Thoracic aorta (tissue), 2 donors: ENCODE measurements around the gene PBX3. TPM values are rescaled to one million over a fixed set of nuclear protein-coding genes. Genes with fewer than 3 reads are reported as not detected.

Experiments used
- ATAC-seq: fragments of 150-250 bp; one replicate; pipeline ENCODE4 v1.8.0; 2017; ENCODE audit warnings: low read depth; ENCODE audit not compliant: insufficient number of reproducible peaks, low FRiP score
- DNase-seq: peaks from one replicate; pipeline ENCODE4 v3.0.0-alpha.2; 2020; ENCODE audit warnings: low spot score
- H3K27ac ChIP-seq, 2 donors: fragments of 200-600 bp; sonication (generic); 1 replicate in 1 of 2; 2 replicates in 1 of 2; pipeline ENCODE4 v1.5.1; 2016; ENCODE audit warnings: mild to moderate bottlenecking in 2 of 2, moderate library complexity in 2 of 2
- H3K27me3 ChIP-seq: fragments of 200-600 bp; sonication (generic); replicated peaks from 2 replicates; pipeline ENCODE4 v1.6.0; 2016; ENCODE audit warnings: mild to moderate bottlenecking; ENCODE audit not compliant: insufficient read depth
- H3K36me3 ChIP-seq: fragments of 200-600 bp; sonication (generic); one replicate; pipeline ENCODE4 v1.5.1; 2016
- H3K4me1 ChIP-seq, 2 donors: fragments of 200-600 bp; sonication (generic); 1 replicate in 1 of 2; 2 replicates in 1 of 2; pipeline versions ENCODE4 v1.5.1 to v1.6.0; 2016; ENCODE audit warnings: low read depth in 2 of 2, mild to moderate bottlenecking in 1 of 2; ENCODE audit not compliant: control insufficient read depth in 1 of 2
- H3K4me3 ChIP-seq: fragments of 200-600 bp; sonication (generic); 2 replicates; pipeline ENCODE4 v1.5.1; 2016; ENCODE audit warnings: mild to moderate bottlenecking
- H3K9me3 ChIP-seq: fragments of 200-600 bp; sonication (generic); 2 replicates; pipeline ENCODE4 v1.5.1; 2016
- total RNA-seq, 2 donors: library from RNA; depleted of rRNA; stranded (reverse); fragments of >200 nt; gene quantifications; one replicate each; pipeline versions ENCODE4 v1.1.0 to v1.2.3, GENCODE V29; 2016
- TF ChIP-seq, protein P1 (sequence below): fragments of 200-600 bp; sonication (generic); IDR thresholded peaks from one replicate; pipeline ENCODE4 v1.5.1; 2019; ENCODE audit warnings: antibody characterized with exemption

Gene PBX3
- total RNA-seq, 2 donors from 2014 or later = 23.9 to 34.8 TPM

DNA sequence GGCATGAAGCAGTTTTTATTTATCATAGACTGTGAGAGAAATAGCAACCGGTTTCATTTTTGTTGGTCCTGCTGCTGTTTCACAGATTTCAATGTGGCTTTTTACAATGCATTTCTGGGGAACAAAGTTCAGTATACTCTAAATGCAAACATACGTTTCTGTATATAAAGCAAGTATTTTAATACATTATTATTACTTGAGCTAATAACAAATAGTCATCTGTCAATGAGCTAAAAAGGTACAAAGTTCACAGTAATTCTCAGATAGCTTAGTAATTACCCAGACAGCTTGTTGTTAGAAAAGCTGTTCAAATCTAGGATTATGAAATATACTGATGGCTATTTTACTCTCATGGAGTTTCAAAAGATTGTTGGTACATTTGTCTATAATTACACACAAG, 50.8 kb downstream of the PBX3 start:
- Histone ChIP-seq H3K36me3 (no peaks in the 10 kb centered on the region), H3K27ac (no peak overlapping the region), H3K27me3 (no peaks in the 10 kb centered on the region), H3K4me3 (no peak overlapping the region), H3K9me3 (no peaks in the 10 kb centered on the region), H3K4me1 (no peaks in the 10 kb centered on the region)
- no peak for DNase-seq
- TF ChIP-seq, protein P1, sequence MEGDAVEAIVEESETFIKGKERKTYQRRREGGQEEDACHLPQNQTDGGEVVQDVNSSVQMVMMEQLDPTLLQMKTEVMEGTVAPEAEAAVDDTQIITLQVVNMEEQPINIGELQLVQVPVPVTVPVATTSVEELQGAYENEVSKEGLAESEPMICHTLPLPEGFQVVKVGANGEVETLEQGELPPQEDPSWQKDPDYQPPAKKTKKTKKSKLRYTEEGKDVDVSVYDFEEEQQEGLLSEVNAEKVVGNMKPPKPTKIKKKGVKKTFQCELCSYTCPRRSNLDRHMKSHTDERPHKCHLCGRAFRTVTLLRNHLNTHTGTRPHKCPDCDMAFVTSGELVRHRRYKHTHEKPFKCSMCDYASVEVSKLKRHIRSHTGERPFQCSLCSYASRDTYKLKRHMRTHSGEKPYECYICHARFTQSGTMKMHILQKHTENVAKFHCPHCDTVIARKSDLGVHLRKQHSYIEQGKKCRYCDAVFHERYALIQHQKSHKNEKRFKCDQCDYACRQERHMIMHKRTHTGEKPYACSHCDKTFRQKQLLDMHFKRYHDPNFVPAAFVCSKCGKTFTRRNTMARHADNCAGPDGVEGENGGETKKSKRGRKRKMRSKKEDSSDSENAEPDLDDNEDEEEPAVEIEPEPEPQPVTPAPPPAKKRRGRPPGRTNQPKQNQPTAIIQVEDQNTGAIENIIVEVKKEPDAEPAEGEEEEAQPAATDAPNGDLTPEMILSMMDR = no peak
- no peak for ATAC-seq

DNA sequence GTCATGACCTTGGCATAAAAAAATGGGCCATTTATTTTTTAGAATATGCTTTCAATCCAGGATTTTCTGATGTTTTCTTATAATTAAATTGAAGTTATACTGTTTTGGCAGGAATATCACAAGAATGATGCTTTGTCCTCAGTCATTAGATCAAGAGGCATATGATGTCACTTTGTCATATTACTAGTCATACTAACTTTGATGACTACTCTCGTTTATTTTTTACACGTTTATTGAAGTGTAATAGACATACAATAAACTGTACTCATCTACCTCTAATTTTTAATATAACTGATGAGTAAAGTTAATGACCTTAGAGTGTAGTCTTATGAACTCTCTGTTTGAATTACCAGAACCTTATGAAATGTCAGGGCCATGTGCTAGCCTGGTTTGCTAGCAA, 56.4 kb downstream of the PBX3 start:
- peaks cover 0 to 8% of the 10 kb centered on the region in 2 donors for H3K4me1 ChIP-seq
- TF ChIP-seq, protein P1 = no peak

DNA sequence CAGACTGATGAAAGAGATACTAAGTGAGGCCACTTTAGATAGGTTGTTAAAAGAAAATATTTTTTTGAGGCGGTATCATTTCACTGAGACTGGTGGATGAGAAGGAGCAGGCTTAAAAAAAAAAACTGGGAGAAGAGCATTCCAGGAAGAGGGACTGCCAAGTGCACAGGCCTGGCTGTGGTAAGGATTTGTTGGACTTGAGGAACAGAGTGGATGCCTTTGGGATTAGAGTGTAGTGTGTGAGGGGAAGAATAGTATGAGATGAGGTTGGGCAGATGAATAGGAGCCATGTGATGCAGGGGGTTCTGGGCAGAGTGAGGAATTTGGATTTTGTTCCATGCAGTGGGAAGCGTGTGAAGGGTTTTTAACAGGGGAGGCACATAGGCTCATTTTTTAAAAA, 57.9 kb downstream of the PBX3 start:
- Histone ChIP-seq H3K9me3 (no peaks in the 10 kb centered on the region), H3K27me3 (no peaks in the 10 kb centered on the region), H3K36me3 (no peaks in the 10 kb centered on the region), H3K27ac (no peak overlapping the region), H3K4me3 (no peak overlapping the region), H3K4me1 (peaks cover 0 to 8% of the 10 kb centered on the region in 2 donors)
- DNase-seq (no peak), ATAC-seq (no peak)
- TF ChIP-seq, protein P1 = no peak

More for the DNA sequence above, 56.4 kb downstream of the PBX3 start:
- Histone ChIP-seq H3K4me3 (no peak overlapping the region), H3K9me3 (no peaks in the 10 kb centered on the region), H3K27ac (no peak overlapping the region), H3K27me3 (no peaks in the 10 kb centered on the region), H3K36me3 (no peaks in the 10 kb centered on the region)
- ATAC-seq (no peak), DNase-seq (no peak)

DNA sequence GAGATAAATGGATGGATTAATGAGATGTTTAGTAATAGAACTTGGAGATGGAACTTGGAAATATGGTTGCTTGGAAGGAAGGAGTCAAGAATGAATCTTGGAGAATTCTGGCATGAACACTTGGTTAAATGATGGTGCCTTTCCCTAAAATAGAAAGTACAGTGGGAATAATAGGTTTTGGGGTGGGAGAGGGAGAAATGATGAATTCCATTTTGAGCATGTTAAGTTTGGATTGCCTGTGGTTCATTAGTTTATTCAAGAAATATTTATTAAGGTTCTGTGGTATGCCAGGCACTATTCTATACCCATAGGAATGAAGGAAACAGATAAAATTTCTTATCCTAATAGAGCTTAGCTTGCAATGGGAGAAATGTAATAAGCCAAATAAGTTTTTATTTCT, 58.4 kb downstream of the PBX3 start:
- H3K4me3 ChIP-seq = no peak overlapping the region
- ATAC-seq = no peak
- H3K27me3 ChIP-seq = no peaks in the 10 kb centered on the region
- H3K27ac ChIP-seq = no peak overlapping the region
- no peak for DNase-seq
- TF ChIP-seq, protein P1 = no peak
- H3K36me3 ChIP-seq = no peaks in the 10 kb centered on the region
- H3K9me3 ChIP-seq = no peaks in the 10 kb centered on the region
- H3K4me1 ChIP-seq = peaks cover 0 to 8% of the 10 kb centered on the region in 2 donors

DNA sequence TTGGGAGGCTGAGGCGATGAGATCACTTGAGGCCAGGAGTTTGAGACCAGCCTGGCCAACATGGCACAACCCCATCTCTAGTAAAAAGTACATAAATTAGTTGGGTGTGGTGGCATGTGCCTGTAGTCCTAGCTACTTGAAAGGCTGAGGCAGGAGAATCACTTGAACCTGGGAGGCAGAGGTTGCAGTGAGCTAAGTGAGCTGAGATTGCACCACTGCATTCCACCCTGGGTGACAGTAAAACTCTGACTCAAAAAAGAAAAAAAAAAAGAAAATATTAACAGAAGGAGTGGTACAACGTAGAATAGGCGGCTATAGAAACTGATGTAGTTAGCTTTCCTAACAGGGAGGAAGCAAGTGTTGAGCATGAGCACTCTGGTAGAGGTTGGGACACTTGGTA, 59.9 kb downstream of the PBX3 start:
- no peak overlapping the region for H3K27ac ChIP-seq
- ATAC-seq (no peak), DNase-seq (no peak)
- peaks cover 0 to 8% of the 10 kb centered on the region in 2 donors for H3K4me1 ChIP-seq
- H3K4me3 ChIP-seq = no peak overlapping the region
- H3K36me3 ChIP-seq = no peaks in the 10 kb centered on the region
- TF ChIP-seq, protein P1 = no peak
- H3K27me3 ChIP-seq = no peaks in the 10 kb centered on the region
- H3K9me3 ChIP-seq = no peaks in the 10 kb centered on the region
